ENCODE measurements around the gene MMADHC. TPM values are rescaled to one million over a fixed set of nuclear protein-coding genes. Genes with fewer than 3 reads are reported as not detected.

MMADHC gene
- polyA plus RNA-seq, 1 experiment, result 72.6 TPM

- POLR2A ChIA-PET, result no interaction called here
- no peak for DNase-seq (ENCODE audit: low read depth)
- no peaks in the 10 kb centered on the region for H3K36me3 ChIP-seq (ENCODE audit: control insufficient read depth, insufficient read depth, low read length)
- no peaks in the 10 kb centered on the region for H3K27me3 ChIP-seq (ENCODE audit: control insufficient read depth, insufficient read depth, low read length)
- CTCF ChIA-PET, result interaction anchor here (0.7 to 1.7 kb wide), 2 partner anchors 1009 to 1635 kb away, joined by 3 to 5 read pairs; no protein-coding TSS in a partner anchor
- H3K4me3 ChIP-seq (ENCODE audit: low read depth, low read length), result no peak overlapping the region
- TF ChIP-seq CTCF (IDR thresholded peaks at IDR 0.05; ENCODE audit: insufficient read depth, low read depth, low read length), result no peak
Observed at GRCh38 chr2:149603248-149603647, 15.7 kb upstream of the MMADHC start.

- no peak for DNase-seq (ENCODE audit: low read depth)
- Histone ChIP-seq H3K27me3 (ENCODE audit: control insufficient read depth, insufficient read depth, low read length) (no peaks in the 10 kb centered on the region), H3K4me3 (ENCODE audit: low read depth, low read length) (no peak overlapping the region), H3K36me3 (ENCODE audit: control insufficient read depth, insufficient read depth, low read length) (no peaks in the 10 kb centered on the region)
- TF ChIP-seq CTCF (IDR thresholded peaks at IDR 0.05; ENCODE audit: insufficient read depth, low read depth, low read length), result no peak
- POLR2A ChIA-PET, result no interaction called here
- CTCF ChIA-PET, result interaction anchor here (0.6 to 1.4 kb wide), 3 partner anchors 9 to 1125 kb away, joined by 3 to 4 read pairs (median 3); no protein-coding TSS in a partner anchor
Observed at GRCh38 chr2:149601141-149601796, 13.7 kb upstream of the MMADHC start.

GRCh38 chr2:149597668-149598326 is 10.2 kb upstream of the MMADHC start:
- no peaks in the 10 kb centered on the region for H3K27me3 ChIP-seq (ENCODE audit: control insufficient read depth, insufficient read depth, low read length)
- ChIA-PET POLR2A (no interaction called here), CTCF (interaction anchor here (0.7 to 2.7 kb wide), 12 partner anchors 9 to 1640 kb away, joined by 3 to 16 read pairs (median 3); no protein-coding TSS in a partner anchor)
- H3K36me3 ChIP-seq (ENCODE audit: control insufficient read depth, insufficient read depth, low read length), result no peaks in the 10 kb centered on the region
- DNase-seq (ENCODE audit: low read depth), result no peak
- TF ChIP-seq CTCF (IDR thresholded peaks at IDR 0.05; ENCODE audit: insufficient read depth, low read depth, low read length), result peak; percentile 76
- H3K4me3 ChIP-seq (ENCODE audit: low read depth, low read length), result peak overlapping the region; percentile 2; the same call in 1 of the 2 replicates

GRCh38 chr2:149597050-149597667 is 9.6 kb upstream of the MMADHC start:
- TF ChIP-seq CTCF (IDR thresholded peaks at IDR 0.05; ENCODE audit: insufficient read depth, low read depth, low read length), result no peak
- ChIA-PET POLR2A (no interaction called here), CTCF (interaction anchor here (0.7 to 2.7 kb wide), 10 partner anchors 9 to 1641 kb away, joined by 3 to 16 read pairs (median 3); no protein-coding TSS in a partner anchor)
- DNase-seq (ENCODE audit: low read depth), result no peak
- H3K27me3 ChIP-seq (ENCODE audit: control insufficient read depth, insufficient read depth, low read length), result no peaks in the 10 kb centered on the region
- no peaks in the 10 kb centered on the region for H3K36me3 ChIP-seq (ENCODE audit: control insufficient read depth, insufficient read depth, low read length)
- no peak overlapping the region for H3K4me3 ChIP-seq (ENCODE audit: low read depth, low read length)

DNA sequence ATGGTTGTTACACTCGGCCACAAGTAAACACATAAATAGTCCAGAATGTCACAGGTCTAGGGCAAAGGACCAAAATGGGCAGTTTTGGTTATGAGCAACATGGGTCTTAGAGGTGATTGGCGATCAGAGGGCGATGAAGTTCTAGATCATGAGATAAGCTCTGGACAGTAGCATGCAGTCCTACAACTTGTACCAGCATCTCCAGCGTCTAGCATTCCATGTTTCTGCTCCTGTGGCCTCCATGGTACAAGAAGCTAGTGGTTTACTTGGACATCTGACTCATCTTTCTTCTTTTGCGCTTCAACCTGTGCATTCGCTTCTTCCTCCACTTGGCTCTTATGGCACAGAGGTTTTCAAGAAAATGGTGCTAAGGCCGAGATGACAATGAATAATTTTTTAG is 8.9 kb upstream of the MMADHC start:
- no peak for DNase-seq (ENCODE audit: low read depth)
- H3K4me3 ChIP-seq (ENCODE audit: low read depth, low read length), result no peak overlapping the region
- H3K27me3 ChIP-seq (ENCODE audit: control insufficient read depth, insufficient read depth, low read length), result no peaks in the 10 kb centered on the region
- CTCF ChIA-PET, result interaction anchor here (1.5 to 2.7 kb wide), 4 partner anchors 118 to 1642 kb away, joined by 3 to 16 read pairs (median 3); no protein-coding TSS in a partner anchor
- POLR2A ChIA-PET, result no interaction called here
- TF ChIP-seq CTCF (IDR thresholded peaks at IDR 0.05; ENCODE audit: insufficient read depth, low read depth, low read length), result no peak
- no peaks in the 10 kb centered on the region for H3K36me3 ChIP-seq (ENCODE audit: control insufficient read depth, insufficient read depth, low read length)

All from BJ (cell line).